ENCODE data around the gene LTB. TPM values are rescaled to one million over a fixed set of nuclear protein-coding genes. Genes with fewer than 3 reads are reported as not detected.
A peak's percentile ranks its signal among the peaks of the same experiment; 100 is the strongest.

The LTB gene
- total and polyA plus RNA-seq, 9 of the 15 experiments (the other 6 are each of a cell fraction or from before 2014, with no cell fraction given): 0.07 to 0.51 TPM; not detected in 7

DNA sequence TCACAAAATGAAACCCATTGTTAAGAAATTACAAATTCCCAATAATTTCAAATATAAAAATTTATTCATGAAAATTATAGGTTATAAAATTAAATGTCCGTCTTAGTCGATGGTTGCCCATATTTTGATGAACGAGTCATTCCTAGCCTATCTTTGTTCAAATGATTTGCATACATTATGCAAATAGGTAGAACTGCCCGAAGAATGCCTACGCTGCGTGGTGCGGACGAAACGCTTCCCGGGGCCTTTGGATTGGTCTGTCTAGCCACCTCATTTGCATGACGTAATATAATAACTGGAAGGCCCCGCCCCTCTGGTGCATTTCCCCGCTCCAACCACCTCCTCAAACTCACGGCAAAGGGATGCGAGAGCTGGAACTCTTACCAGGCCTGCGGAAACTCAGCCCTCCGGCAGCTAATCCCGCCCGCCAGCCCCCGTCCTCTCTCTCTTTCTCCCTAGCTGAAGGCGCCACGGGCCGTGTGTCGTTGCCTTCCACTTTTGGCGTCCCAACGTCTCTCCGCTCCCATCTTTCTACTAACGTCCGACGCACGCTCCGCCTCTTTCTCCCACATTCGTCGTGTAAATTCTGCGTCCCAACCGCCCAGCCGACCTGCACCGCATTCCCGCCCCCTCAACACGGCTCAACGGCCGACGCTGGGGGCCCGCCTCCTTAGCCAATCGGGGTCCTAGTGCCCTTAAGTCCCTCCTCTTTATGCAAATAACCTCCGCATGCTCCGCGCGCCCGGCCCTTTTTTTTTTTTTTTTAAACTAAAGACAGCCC, 37.8 kb upstream of the LTB start (continued):
- TF ChIP-seq, protein P1, sequence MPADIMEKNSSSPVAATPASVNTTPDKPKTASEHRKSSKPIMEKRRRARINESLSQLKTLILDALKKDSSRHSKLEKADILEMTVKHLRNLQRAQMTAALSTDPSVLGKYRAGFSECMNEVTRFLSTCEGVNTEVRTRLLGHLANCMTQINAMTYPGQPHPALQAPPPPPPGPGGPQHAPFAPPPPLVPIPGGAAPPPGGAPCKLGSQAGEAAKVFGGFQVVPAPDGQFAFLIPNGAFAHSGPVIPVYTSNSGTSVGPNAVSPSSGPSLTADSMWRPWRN (IDR thresholded peaks at IDR 0.05; ENCODE audit: low read depth): 0 out of 2 replicates have a peak, but pooled peaks have one; percentile 22
- TF ChIP-seq, protein P2, sequence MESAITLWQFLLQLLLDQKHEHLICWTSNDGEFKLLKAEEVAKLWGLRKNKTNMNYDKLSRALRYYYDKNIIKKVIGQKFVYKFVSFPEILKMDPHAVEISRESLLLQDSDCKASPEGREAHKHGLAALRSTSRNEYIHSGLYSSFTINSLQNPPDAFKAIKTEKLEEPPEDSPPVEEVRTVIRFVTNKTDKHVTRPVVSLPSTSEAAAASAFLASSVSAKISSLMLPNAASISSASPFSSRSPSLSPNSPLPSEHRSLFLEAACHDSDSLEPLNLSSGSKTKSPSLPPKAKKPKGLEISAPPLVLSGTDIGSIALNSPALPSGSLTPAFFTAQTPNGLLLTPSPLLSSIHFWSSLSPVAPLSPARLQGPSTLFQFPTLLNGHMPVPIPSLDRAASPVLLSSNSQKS (CRISPR knock-in tag; IDR thresholded peaks at IDR 0.05): no peak
- no peak for TF ChIP-seq CBX1 (IDR thresholded peaks at IDR 0.05; ENCODE audit: low read depth)
- TF ChIP-seq NONO (IDR thresholded peaks at IDR 0.05; ENCODE audit: low read depth in 2 of 2, low read length in 1 of 2): no peak
- TF ChIP-seq, protein P3, sequence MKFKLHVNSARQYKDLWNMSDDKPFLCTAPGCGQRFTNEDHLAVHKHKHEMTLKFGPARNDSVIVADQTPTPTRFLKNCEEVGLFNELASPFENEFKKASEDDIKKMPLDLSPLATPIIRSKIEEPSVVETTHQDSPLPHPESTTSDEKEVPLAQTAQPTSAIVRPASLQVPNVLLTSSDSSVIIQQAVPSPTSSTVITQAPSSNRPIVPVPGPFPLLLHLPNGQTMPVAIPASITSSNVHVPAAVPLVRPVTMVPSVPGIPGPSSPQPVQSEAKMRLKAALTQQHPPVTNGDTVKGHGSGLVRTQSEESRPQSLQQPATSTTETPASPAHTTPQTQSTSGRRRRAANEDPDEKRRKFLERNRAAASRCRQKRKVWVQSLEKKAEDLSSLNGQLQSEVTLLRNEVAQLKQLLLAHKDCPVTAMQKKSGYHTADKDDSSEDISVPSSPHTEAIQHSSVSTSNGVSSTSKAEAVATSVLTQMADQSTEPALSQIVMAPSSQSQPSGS (CRISPR knock-in tag; IDR thresholded peaks at IDR 0.05): peak; percentile 67; the same call in 1 of the 2 replicates
- peak; percentile 82 for TF ChIP-seq POLR2AphosphoS5 (IDR thresholded peaks at IDR 0.05; ENCODE audit: control insufficient read depth, insufficient read depth, low read depth, low read length)
- TF ChIP-seq, protein P4, sequence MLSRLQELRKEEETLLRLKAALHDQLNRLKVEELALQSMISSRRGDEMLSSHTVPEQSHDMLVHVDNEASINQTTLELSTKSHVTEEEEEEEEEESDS (CRISPR knock-in tag; IDR thresholded peaks at IDR 0.05): no peak
- no peak; the same call in 1 of the 2 replicates for TF ChIP-seq ZNF707 (CRISPR knock-in tag; conservative IDR thresholded peaks at IDR 0.05)
- TF ChIP-seq, protein P5, sequence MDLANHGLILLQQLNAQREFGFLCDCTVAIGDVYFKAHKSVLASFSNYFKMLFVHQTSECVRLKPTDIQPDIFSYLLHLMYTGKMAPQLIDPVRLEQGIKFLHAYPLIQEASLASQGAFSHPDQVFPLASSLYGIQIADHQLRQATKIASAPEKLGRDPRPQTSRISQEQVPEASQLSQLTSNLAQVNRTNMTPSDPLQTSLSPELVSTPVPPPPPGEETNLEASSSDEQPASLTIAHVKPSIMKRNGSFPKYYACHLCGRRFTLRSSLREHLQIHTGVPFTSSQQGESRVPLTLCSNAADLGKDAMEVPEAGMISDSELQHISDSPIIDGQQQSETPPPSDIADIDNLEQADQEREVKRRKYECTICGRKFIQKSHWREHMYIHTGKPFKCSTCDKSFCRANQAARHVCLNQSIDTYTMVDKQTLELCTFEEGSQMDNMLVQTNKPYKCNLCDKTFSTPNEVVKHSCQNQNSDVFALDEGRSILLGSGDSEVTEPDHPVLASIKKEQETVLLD (IDR thresholded peaks at IDR 0.05): peak; percentile 89
- no peak for TF ChIP-seq GATAD2A (IDR thresholded peaks at IDR 0.05)
- TF ChIP-seq TCF3 (CRISPR knock-in tag; IDR thresholded peaks at IDR 0.05): no peak
- TF ChIP-seq MYBL2 (IDR thresholded peaks at IDR 0.05; ENCODE audit: low read depth): peak; percentile 96
- no peak for TF ChIP-seq MYBL2 (CRISPR knock-in tag; IDR thresholded peaks at IDR 0.05; ENCODE audit: borderline replicate concordance)
- TF ChIP-seq, protein P6, sequence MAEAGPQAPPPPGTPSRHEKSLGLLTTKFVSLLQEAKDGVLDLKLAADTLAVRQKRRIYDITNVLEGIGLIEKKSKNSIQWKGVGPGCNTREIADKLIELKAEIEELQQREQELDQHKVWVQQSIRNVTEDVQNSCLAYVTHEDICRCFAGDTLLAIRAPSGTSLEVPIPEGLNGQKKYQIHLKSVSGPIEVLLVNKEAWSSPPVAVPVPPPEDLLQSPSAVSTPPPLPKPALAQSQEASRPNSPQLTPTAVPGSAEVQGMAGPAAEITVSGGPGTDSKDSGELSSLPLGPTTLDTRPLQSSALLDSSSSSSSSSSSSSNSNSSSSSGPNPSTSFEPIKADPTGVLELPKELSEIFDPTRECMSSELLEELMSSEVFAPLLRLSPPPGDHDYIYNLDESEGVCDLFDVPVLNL (CRISPR knock-in tag; IDR thresholded peaks at IDR 0.05; ENCODE audit: low read depth): peak; percentile 86
- peak; percentile 24; the same call in 1 of the 2 replicates for TF ChIP-seq TAL1 (IDR thresholded peaks at IDR 0.05)
- TF ChIP-seq, protein P7, sequence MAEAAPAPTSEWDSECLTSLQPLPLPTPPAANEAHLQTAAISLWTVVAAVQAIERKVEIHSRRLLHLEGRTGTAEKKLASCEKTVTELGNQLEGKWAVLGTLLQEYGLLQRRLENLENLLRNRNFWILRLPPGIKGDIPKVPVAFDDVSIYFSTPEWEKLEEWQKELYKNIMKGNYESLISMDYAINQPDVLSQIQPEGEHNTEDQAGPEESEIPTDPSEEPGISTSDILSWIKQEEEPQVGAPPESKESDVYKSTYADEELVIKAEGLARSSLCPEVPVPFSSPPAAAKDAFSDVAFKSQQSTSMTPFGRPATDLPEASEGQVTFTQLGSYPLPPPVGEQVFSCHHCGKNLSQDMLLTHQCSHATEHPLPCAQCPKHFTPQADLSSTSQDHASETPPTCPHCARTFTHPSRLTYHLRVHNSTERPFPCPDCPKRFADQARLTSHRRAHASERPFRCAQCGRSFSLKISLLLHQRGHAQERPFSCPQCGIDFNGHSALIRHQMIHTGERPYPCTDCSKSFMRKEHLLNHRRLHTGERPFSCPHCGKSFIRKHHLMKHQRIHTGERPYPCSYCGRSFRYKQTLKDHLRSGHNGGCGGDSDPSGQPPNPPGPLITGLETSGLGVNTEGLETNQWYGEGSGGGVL (CRISPR knock-in tag; IDR thresholded peaks at IDR 0.05): no peak
- peak; percentile 91 to 94 for TF ChIP-seq FOXK2 (conservative IDR thresholded peaks at IDR 0.05 in 1 of 2, IDR thresholded peaks at IDR 0.05 in 1 of 2; ENCODE audit: low read depth in 2 of 2)
- peak; percentile 9 to 43; a peak in 1 of 4 replicates for TF ChIP-seq RCOR1 (IDR thresholded peaks at IDR 0.05; ENCODE audit: borderline replicate concordance in 1 of 2, low read depth in 2 of 2, low read length in 2 of 2)
- no peak for TF ChIP-seq SRSF9 (IDR thresholded peaks at IDR 0.05; ENCODE audit: borderline replicate concordance, low read depth, low read length)

Measured in K562 (cell line).